Measurements from ENCODE around the gene DNAAF6. TPM values are rescaled to one million over a fixed set of nuclear protein-coding genes. Genes with fewer than 3 reads are reported as not detected.

DNAAF6 gene
- total and polyA plus RNA-seq, 4 donors: not detected

GRCh38 chrX:107290019-107290418 lies 83.6 kb downstream of the DNAAF6 start:
- peaks cover 0 to 2% (median 0%) of the 10 kb centered on the region in 4 donors for H3K27me3 ChIP-seq (ENCODE audit: control insufficient read depth in 4 of 4, insufficient read depth in 4 of 4, low read length in 3 of 4)
- no peak overlapping the region for H3K9ac ChIP-seq (ENCODE audit: low read depth in 1 of 2, low read length in 2 of 2)
- H3K4me1 ChIP-seq (ENCODE audit: control insufficient read depth in 4 of 4, insufficient read depth in 4 of 4, low read length in 3 of 4): no peaks in the 10 kb centered on the region
- WGBS: 86% methylated on average over 2 of the region's 2 CpGs
- H3K36me3 ChIP-seq (ENCODE audit: control insufficient read depth in 4 of 4, insufficient read depth in 3 of 4, low read depth in 1 of 4, low read length in 3 of 4): no peaks in the 10 kb centered on the region
- no peak overlapping the region for H3K27ac ChIP-seq (ENCODE audit: low read depth in 1 of 2, low read length in 2 of 2)
- H3K4me3 ChIP-seq (ENCODE audit: low read depth in 1 of 3, low read length in 3 of 3): no peak overlapping the region
- no peaks in the 10 kb centered on the region for H3K9me3 ChIP-seq (ENCODE audit: control insufficient read depth in 4 of 4, low read length in 3 of 4)
- DNase-seq (ENCODE audit: low spot score): no peak
- TF ChIP-seq FOXA1 (IDR thresholded peaks at IDR 0.05): no peak
- TF ChIP-seq HNF4A (conservative IDR thresholded peaks at IDR 0.05): no peak
- TF ChIP-seq YY1 (IDR thresholded peaks at IDR 0.05): no peak
- TF ChIP-seq GABPA (IDR thresholded peaks at IDR 0.05 in 1 of 2, conservative IDR thresholded peaks at IDR 0.05 in 1 of 2): no peak
- TF ChIP-seq, protein P1, sequence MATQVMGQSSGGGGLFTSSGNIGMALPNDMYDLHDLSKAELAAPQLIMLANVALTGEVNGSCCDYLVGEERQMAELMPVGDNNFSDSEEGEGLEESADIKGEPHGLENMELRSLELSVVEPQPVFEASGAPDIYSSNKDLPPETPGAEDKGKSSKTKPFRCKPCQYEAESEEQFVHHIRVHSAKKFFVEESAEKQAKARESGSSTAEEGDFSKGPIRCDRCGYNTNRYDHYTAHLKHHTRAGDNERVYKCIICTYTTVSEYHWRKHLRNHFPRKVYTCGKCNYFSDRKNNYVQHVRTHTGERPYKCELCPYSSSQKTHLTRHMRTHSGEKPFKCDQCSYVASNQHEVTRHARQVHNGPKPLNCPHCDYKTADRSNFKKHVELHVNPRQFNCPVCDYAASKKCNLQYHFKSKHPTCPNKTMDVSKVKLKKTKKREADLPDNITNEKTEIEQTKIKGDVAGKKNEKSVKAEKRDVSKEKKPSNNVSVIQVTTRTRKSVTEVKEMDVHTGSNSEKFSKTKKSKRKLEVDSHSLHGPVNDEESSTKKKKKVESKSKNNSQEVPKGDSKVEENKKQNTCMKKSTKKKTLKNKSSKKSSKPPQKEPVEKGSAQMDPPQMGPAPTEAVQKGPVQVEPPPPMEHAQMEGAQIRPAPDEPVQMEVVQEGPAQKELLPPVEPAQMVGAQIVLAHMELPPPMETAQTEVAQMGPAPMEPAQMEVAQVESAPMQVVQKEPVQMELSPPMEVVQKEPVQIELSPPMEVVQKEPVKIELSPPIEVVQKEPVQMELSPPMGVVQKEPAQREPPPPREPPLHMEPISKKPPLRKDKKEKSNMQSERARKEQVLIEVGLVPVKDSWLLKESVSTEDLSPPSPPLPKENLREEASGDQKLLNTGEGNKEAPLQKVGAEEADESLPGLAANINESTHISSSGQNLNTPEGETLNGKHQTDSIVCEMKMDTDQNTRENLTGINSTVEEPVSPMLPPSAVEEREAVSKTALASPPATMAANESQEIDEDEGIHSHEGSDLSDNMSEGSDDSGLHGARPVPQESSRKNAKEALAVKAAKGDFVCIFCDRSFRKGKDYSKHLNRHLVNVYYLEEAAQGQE (IDR thresholded peaks at IDR 0.05): no peak

- no peak overlapping the region for H3K4me3 ChIP-seq (ENCODE audit: low read depth in 1 of 3, low read length in 3 of 3)
- no peaks in the 10 kb centered on the region for H3K9me3 ChIP-seq (ENCODE audit: control insufficient read depth in 4 of 4, low read length in 3 of 4)
- no peaks in the 10 kb centered on the region for H3K4me1 ChIP-seq (ENCODE audit: control insufficient read depth in 4 of 4, insufficient read depth in 4 of 4, low read length in 3 of 4)
- H3K27me3 ChIP-seq (ENCODE audit: control insufficient read depth in 4 of 4, insufficient read depth in 4 of 4, low read length in 3 of 4): no peaks in the 10 kb centered on the region
- no peak for DNase-seq (ENCODE audit: low spot score)
- 61% methylated on average over 2 of the region's 2 CpGs for WGBS
- H3K36me3 ChIP-seq (ENCODE audit: control insufficient read depth in 4 of 4, insufficient read depth in 3 of 4, low read depth in 1 of 4, low read length in 3 of 4): no peaks in the 10 kb centered on the region
- no peak overlapping the region for H3K9ac ChIP-seq (ENCODE audit: low read depth in 1 of 2, low read length in 2 of 2)
- no peak overlapping the region for H3K27ac ChIP-seq (ENCODE audit: low read depth in 1 of 2, low read length in 2 of 2)
- TF ChIP-seq MAX (IDR thresholded peaks at IDR 0.05) (no peak), GABPA (IDR thresholded peaks at IDR 0.05 in 1 of 2, conservative IDR thresholded peaks at IDR 0.05 in 1 of 2) (no peak), ATF3 (IDR thresholded peaks at IDR 0.05) (no peak), FOXA1 (IDR thresholded peaks at IDR 0.05) (no peak), HNF4A (conservative IDR thresholded peaks at IDR 0.05) (no peak), HNF4G (IDR thresholded peaks at IDR 0.05) (no peak), FOXA2 (IDR thresholded peaks at IDR 0.05) (no peak), ZBTB33 (IDR thresholded peaks at IDR 0.05) (no peak), NR2F2 (IDR thresholded peaks at IDR 0.05) (no peak), YY1 (IDR thresholded peaks at IDR 0.05) (no peak), RXRA (IDR thresholded peaks at IDR 0.05) (no peak), EGR1 (IDR thresholded peaks at IDR 0.05; ENCODE audit: low read depth in 2 of 2) (no peak), TAF1 (conservative IDR thresholded peaks at IDR 0.05) (no peak), RAD21 (IDR thresholded peaks at IDR 0.05) (no peak), SP1 (IDR thresholded peaks at IDR 0.05) (no peak)
- TF ChIP-seq, protein P2, sequence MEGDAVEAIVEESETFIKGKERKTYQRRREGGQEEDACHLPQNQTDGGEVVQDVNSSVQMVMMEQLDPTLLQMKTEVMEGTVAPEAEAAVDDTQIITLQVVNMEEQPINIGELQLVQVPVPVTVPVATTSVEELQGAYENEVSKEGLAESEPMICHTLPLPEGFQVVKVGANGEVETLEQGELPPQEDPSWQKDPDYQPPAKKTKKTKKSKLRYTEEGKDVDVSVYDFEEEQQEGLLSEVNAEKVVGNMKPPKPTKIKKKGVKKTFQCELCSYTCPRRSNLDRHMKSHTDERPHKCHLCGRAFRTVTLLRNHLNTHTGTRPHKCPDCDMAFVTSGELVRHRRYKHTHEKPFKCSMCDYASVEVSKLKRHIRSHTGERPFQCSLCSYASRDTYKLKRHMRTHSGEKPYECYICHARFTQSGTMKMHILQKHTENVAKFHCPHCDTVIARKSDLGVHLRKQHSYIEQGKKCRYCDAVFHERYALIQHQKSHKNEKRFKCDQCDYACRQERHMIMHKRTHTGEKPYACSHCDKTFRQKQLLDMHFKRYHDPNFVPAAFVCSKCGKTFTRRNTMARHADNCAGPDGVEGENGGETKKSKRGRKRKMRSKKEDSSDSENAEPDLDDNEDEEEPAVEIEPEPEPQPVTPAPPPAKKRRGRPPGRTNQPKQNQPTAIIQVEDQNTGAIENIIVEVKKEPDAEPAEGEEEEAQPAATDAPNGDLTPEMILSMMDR (IDR thresholded peaks at IDR 0.05; ENCODE audit: low read depth, low read length, missing input control): no peak
- TF ChIP-seq, protein P1 (IDR thresholded peaks at IDR 0.05): no peak
Measured at GRCh38 chrX:107293056-107293455, 86.6 kb downstream of the DNAAF6 start.
